Measurements from ENCODE around the gene SCG3.

Gene SCG3

GRCh38 chr15:51731549-51732267 lies 50.4 kb downstream of the SCG3 start:
- DNase-seq: no peak

GRCh38 chr15:51732646-51733045 lies 51.3 kb downstream of the SCG3 start:
- no peak for DNase-seq

- DNase-seq: no peak
These were observed 54.1 kb downstream of the SCG3 start for GRCh38 chr15:51735228-51736010.

- no peak for DNase-seq
These were observed 54.8 kb downstream of the SCG3 start for GRCh38 chr15:51736069-51736468.

- DNase-seq: no peak
These were observed 55.6 kb downstream of the SCG3 start for GRCh38 chr15:51736751-51737521.

GRCh38 chr15:51737522-51738305 lies 56.4 kb downstream of the SCG3 start, which contains the start of gene LYSMD2:
Gene LYSMD2, minus strand, starts transcription at chr15:51737655. Its CDS starts 33 bp downstream, at chr15:51737622.
- DNase-seq: no peak

GRCh38 chr15:51738553-51738952 lies 57.2 kb downstream of the SCG3 start:
- no peak for DNase-seq

GRCh38 chr15:51739061-51739712 lies 57.9 kb downstream of the SCG3 start:
- DNase-seq: no peak

- no peak for DNase-seq
These were observed 68.0 kb downstream of the SCG3 start for GRCh38 chr15:51749307-51749706.

GRCh38 chr15:51750186-51750585 lies 68.9 kb downstream of the SCG3 start:
- no peak for DNase-seq

- DNase-seq: no peak
These were observed 69.7 kb downstream of the SCG3 start, which contains the start of gene TMOD2 for GRCh38 chr15:51750792-51751696. Gene TMOD2, plus strand, starts transcription at chr15:51751597. Its CDS starts 14,845 bp downstream, at chr15:51766442.

- DNase-seq: no peak
These were observed 70.7 kb downstream of the SCG3 start for GRCh38 chr15:51751697-51752683.

GRCh38 chr15:51752888-51753287 lies 71.6 kb downstream of the SCG3 start:
- DNase-seq: no peak

- DNase-seq: no peak
These were observed 73.0 kb downstream of the SCG3 start for GRCh38 chr15:51754267-51754666.

- DNase-seq: no peak
These were observed 74.5 kb downstream of the SCG3 start for GRCh38 chr15:51755790-51756189.

GRCh38 chr15:51756482-51756881 lies 75.2 kb downstream of the SCG3 start:
- no peak for DNase-seq

GRCh38 chr15:51757450-51757849 lies 76.1 kb downstream of the SCG3 start:
- DNase-seq: no peak

GRCh38 chr15:51758645-51759044 lies 77.3 kb downstream of the SCG3 start:
- DNase-seq: no peak

- no peak for DNase-seq
These were observed 78.3 kb downstream of the SCG3 start for GRCh38 chr15:51759557-51760070.

Data from NCI-H1930 (cell line).